MCF 10A (cell line): Measurements from ENCODE around the gene PLEKHA7. TPM values are rescaled to one million over a fixed set of nuclear protein-coding genes. Genes with fewer than 3 reads are reported as not detected.

Experiments
- BruUV-seq: library from RNA; stranded (reverse); fragments of 400-500 nt; replicated peaks from 2 replicates; lab custom pipeline; 2021; lab: Mats Ljungman, UMichigan
- CTCF ChIA-PET: fragments of 300-600 bp; sonication (Branson Sonifier 250); formaldehyde crosslinking; extraction: SDS; loops from one replicate; lab custom pipeline; 2021; ENCODE audit warnings: antibody characterized with exemption, inconsistent platforms; lab: Yijun Ruan, JAX
- POLR2A ChIA-PET: fragments of 300-600, 350-650 bp; sonication (Branson Sonifier 250); formaldehyde crosslinking; extraction: SDS; loops from one replicate; lab custom pipeline; 2020; ENCODE audit warnings: antibody characterized with exemption, inconsistent platforms; lab: Yijun Ruan, JAX
- DNase-seq: peaks from one replicate; pipeline ENCODE4 v3.0.0-alpha.2; 2018; ENCODE audit not compliant: unreplicated experiment
- H3K27ac Mint-ChIP-seq: one replicate; pipeline ENCODE4 v1.8.0; 2022; ENCODE audit warnings: mild to moderate bottlenecking, low read depth, mixed read lengths; ENCODE audit not compliant: unreplicated experiment
- H3K27me3 Mint-ChIP-seq: one replicate; pipeline ENCODE4 v1.8.0; 2022; ENCODE audit warnings: mixed read lengths; ENCODE audit not compliant: insufficient read depth, unreplicated experiment
- H3K36me3 Mint-ChIP-seq: one replicate; pipeline ENCODE4 v1.8.0; 2022; ENCODE audit warnings: mild to moderate bottlenecking, moderate library complexity, mixed read lengths; ENCODE audit not compliant: insufficient read depth, unreplicated experiment
- H3K4me1 Mint-ChIP-seq: one replicate; pipeline ENCODE4 v1.8.0; 2022; ENCODE audit warnings: mixed read lengths; ENCODE audit not compliant: insufficient read depth, unreplicated experiment
- H3K4me3 Mint-ChIP-seq: one replicate; pipeline ENCODE4 v1.8.0; 2022; ENCODE audit warnings: mild to moderate bottlenecking, moderate library complexity, mixed read lengths; ENCODE audit not compliant: unreplicated experiment
- H3K9me3 Mint-ChIP-seq: one replicate; pipeline ENCODE4 v1.8.0; 2022; ENCODE audit warnings: mixed read lengths; ENCODE audit not compliant: unreplicated experiment
- intact Hi-C: fragments of 100-400 bp; cut with micrococcal nuclease; formaldehyde crosslinking; loops from 2 replicates; pipeline ENCODE4 v1.14.1; 2022
- total RNA-seq: library from RNA; stranded (reverse); gene quantifications from 2 replicates; pipeline ENCODE4 v1.2.3, GENCODE V29; 2022
- TF ChIP-seq, protein P1 (sequence below): fragments of 200-600 bp; IDR thresholded peaks from one replicate; pipeline ENCODE4 v1.8.0; 2022; ENCODE audit warnings: antibody characterized with exemption, mild to moderate bottlenecking; ENCODE audit not compliant: unreplicated experiment

Gene PLEKHA7
- total RNA-seq, 1 experiment from 2014 or later, result 2.8 TPM

GRCh38 chr11:16853859-16854258, 160.4 kb downstream of the PLEKHA7 start:
- Mint-ChIP-seq H3K27me3 (no peaks in the 10 kb centered on the region), H3K36me3 (no peaks in the 10 kb centered on the region), H3K9me3 (no peaks in the 10 kb centered on the region), H3K4me3 (no peak overlapping the region), H3K27ac (no peak overlapping the region), H3K4me1 (no peaks in the 10 kb centered on the region)
- BruUV-seq, result no TSS peak
- TF ChIP-seq, protein P1, sequence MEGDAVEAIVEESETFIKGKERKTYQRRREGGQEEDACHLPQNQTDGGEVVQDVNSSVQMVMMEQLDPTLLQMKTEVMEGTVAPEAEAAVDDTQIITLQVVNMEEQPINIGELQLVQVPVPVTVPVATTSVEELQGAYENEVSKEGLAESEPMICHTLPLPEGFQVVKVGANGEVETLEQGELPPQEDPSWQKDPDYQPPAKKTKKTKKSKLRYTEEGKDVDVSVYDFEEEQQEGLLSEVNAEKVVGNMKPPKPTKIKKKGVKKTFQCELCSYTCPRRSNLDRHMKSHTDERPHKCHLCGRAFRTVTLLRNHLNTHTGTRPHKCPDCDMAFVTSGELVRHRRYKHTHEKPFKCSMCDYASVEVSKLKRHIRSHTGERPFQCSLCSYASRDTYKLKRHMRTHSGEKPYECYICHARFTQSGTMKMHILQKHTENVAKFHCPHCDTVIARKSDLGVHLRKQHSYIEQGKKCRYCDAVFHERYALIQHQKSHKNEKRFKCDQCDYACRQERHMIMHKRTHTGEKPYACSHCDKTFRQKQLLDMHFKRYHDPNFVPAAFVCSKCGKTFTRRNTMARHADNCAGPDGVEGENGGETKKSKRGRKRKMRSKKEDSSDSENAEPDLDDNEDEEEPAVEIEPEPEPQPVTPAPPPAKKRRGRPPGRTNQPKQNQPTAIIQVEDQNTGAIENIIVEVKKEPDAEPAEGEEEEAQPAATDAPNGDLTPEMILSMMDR, result no peak
- intact Hi-C loops, result no loop called here
- CTCF ChIA-PET, result interaction anchor here (0.6 kb wide), 1 partner anchor 14 kb away, joined by 3 read pairs; no protein-coding TSS in a partner anchor
- POLR2A ChIA-PET, result no interaction called here
- DNase-seq, result no peak

DNA sequence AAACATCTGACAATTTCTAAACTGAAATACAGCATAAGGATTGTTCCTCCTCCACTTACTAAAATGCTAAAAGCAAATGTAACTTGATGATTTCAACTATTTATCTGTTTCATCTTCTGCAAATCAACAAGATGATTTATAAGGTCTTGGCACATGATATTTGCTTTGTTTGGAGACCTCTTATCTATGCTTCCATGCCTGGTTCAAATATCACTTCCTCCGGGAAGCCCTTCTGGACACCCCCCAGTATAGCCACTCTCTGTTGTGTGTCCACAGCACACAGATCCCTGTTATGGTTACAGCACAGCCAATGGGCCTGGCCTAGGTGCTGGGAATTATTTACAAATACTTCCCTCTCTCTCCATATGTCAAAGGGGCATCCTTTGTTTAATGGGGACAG, 160.9 kb downstream of the PLEKHA7 start:
- ChIA-PET CTCF (no interaction called here), POLR2A (no interaction called here)
- no peaks in the 10 kb centered on the region for H3K36me3 Mint-ChIP-seq
- BruUV-seq, result no TSS peak
- H3K9me3 Mint-ChIP-seq, result no peaks in the 10 kb centered on the region
- no peaks in the 10 kb centered on the region for H3K27me3 Mint-ChIP-seq
- H3K4me1 Mint-ChIP-seq, result no peaks in the 10 kb centered on the region
- intact Hi-C loops, result no loop called here
- TF ChIP-seq, protein P1, result no peak
- no peak for DNase-seq
- no peak overlapping the region for H3K27ac Mint-ChIP-seq
- H3K4me3 Mint-ChIP-seq, result no peak overlapping the region

DNA sequence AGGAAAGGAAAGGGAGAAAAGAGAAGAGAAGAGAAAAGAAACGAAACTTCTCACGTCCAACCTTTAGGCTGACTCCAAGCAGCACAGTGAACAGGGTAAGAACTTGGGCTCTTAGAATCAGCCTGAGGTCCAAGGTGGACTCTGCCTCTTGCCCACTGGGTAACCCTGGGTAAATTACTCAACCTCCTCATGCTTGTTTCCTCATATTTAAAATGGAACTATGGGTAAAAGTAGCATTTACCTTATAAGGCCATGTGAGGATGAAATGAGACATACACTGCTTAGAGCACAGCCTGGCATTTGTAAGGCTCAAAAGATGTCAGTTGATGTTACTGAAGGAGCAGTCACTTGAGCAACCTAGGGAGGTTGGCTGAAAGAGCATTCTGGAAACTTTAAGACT, 167.9 kb downstream of the PLEKHA7 start:
- TF ChIP-seq, protein P1, result no peak
- H3K36me3 Mint-ChIP-seq, result no peaks in the 10 kb centered on the region
- BruUV-seq, result no TSS peak
- no peak overlapping the region for H3K4me3 Mint-ChIP-seq
- intact Hi-C loops, result no loop called here
- CTCF ChIA-PET, result no interaction called here
- no peaks in the 10 kb centered on the region for H3K27me3 Mint-ChIP-seq
- POLR2A ChIA-PET, result no interaction called here
- peak; percentile 6 for DNase-seq
- no peak overlapping the region for H3K27ac Mint-ChIP-seq
- H3K4me1 Mint-ChIP-seq, result no peaks in the 10 kb centered on the region
- H3K9me3 Mint-ChIP-seq, result no peaks in the 10 kb centered on the region

DNA sequence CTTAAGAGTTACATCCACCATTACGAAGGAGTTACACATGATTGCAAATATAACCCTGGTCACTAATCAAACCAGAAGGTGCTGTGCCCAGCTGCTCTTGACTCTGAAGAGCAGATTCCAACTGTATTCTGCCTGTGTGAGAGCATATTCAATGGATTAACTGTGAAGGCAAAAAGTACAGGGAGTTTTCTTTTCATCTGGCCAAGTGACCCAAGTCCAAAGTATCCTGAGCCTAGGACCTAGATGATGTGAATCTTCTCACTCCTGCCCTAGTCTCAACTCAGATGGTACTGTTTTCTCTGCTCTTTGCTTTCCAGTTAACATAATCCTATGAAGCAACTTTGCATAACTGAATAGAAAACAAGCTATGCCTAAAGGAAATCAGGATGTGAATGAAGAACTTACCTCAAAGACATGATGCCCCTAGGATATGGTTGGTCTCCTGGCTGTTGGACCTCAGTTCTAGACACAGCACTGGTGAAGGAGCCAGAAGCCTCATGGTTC, 169.9 kb downstream of the PLEKHA7 start:
- ChIA-PET CTCF (interaction anchor here (1.3 to 2.6 kb wide), 2 partner anchors 24 to 39 kb away, joined by 3 to 10 read pairs; no protein-coding TSS in a partner anchor), POLR2A (interaction anchor here (0.7 kb wide), 1 partner anchor 53 kb away, joined by 3 read pairs; no protein-coding TSS in a partner anchor)
- Mint-ChIP-seq H3K4me1 (no peaks in the 10 kb centered on the region), H3K4me3 (no peak overlapping the region), H3K36me3 (no peaks in the 10 kb centered on the region), H3K9me3 (no peaks in the 10 kb centered on the region), H3K27me3 (no peaks in the 10 kb centered on the region), H3K27ac (no peak overlapping the region)
- BruUV-seq, result no TSS peak
- TF ChIP-seq, protein P1, result no peak
- no peak for DNase-seq
- intact Hi-C loops, result no loop called here
